GM20000 (cell line): ENCODE measurements around the gene ZAP70.
"Not testable (repeated sequence)": the region's sequence is repeated elsewhere in the genome, so short reads cannot be mapped to it uniquely, and the experiment has no call there.

Source experiments
- DNase-seq: peaks from one replicate; pipeline ENCODE4 v3.0.0; 2012; ENCODE audit warnings: low spot score
- TF ChIP-seq, protein P1 (sequence below): IDR thresholded peaks from 2 replicates; pipeline ENCODE4 v1.5.1; 2012; ENCODE audit warnings: mild to moderate bottlenecking, control low read depth; ENCODE audit errors: extremely low read depth, missing control alignments

Gene ZAP70

DNA sequence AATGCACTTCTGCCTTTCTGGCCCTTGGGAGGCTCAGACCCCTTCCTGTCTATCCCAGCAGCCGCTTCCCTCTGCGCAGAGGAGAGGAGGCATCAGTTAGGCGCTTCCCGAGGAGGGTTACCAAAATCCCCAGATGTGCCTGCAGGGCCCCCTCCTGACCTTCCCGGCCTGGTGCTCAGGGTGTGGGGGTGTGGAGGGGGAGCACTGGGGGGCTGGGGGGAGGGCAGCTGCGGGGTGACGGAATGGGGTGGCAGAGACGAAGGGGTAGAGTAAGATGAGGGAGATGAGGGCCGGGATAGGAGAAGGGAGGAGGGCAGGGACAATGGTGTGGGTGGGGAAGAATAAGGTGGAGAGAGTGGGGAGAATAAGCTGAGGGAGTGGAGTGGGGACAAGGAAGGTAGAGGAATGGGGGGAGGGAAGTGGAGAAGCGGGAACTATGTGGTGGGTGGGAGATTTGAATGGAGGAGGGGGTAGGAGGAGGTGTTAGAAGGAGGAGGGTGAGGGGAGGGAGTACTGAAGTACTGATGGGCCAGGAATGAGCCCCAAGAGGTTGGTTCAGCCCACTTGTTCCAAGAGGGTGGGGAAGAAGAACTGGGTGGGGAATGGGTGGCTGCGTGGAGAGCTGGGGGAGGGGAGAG, 6.5 kb upstream of the ZAP70 start:
- DNase-seq = no peak
- TF ChIP-seq, protein P1, sequence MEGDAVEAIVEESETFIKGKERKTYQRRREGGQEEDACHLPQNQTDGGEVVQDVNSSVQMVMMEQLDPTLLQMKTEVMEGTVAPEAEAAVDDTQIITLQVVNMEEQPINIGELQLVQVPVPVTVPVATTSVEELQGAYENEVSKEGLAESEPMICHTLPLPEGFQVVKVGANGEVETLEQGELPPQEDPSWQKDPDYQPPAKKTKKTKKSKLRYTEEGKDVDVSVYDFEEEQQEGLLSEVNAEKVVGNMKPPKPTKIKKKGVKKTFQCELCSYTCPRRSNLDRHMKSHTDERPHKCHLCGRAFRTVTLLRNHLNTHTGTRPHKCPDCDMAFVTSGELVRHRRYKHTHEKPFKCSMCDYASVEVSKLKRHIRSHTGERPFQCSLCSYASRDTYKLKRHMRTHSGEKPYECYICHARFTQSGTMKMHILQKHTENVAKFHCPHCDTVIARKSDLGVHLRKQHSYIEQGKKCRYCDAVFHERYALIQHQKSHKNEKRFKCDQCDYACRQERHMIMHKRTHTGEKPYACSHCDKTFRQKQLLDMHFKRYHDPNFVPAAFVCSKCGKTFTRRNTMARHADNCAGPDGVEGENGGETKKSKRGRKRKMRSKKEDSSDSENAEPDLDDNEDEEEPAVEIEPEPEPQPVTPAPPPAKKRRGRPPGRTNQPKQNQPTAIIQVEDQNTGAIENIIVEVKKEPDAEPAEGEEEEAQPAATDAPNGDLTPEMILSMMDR = no peak

DNA sequence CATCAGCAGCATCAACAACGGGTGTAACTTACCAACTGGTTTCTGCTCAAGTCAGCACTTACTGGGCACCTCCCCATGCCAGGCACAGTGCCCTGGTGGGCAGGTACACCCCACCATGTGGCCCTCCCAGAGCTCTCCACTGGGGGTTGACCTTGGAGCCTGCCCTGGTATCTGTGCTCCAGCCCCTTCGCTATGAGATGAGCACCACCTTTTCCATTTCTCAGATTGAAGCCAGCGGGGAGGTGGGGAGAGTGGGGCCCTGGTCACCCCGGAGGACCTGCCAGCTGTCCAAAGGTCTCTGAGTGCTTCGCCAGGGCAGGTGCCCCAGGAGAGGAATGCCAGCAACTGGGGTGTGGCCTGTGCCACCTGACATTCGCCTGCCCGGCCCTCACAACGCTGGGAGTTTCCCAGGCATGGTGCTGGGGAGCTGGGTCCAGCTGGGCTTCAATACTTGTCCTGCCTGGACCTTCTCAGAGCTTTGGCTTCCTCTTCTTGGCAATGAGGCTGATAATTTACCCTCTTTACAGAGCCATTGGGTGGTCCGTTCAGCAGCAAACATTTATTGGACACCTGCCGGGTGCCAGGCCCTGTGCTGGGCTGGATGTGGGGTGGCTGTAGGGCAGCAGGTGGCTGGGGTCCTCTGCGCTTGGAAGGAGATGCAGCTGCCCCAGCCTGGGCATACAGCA, 5.9 kb upstream of the ZAP70 start:
- no peak for DNase-seq
- TF ChIP-seq, protein P1 = no peak

DNA sequence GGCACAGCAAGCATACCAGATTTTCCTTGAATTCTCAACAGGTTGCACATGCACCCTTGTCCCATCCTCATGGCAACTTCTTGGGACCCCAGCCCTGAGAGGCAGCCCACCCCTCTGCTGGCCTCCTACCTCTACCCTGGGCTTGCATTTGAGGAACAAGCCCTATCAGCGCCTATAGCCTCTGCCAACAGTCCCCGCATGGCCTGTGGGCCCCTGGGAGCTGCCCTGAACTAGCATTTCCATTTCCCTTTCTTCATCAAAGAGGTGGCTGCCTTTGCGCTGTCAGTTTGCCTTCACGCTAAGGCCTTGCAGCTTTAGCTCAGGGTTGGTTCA, 5.4 kb upstream of the ZAP70 start:
- no peak for DNase-seq
- TF ChIP-seq, protein P1 = no peak

DNA sequence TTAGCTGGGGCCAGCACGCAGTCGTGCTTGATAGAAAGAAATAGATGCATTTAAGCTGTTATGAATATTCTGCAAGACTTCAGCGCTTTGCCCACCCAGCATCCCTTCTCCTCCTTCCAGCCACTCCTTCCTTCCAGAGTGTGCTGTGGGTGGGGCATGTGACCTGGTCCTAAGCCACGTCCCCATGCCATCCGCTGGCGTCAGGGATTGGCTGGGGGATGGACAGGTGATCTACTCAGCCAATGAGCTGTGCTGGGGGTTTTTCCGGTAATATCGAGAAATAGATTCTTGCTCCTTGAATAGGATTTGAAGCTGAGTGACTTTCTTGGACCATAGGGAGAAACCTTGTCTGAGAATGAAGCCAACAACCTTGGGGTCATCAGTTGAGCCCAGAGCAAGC, 4.8 kb upstream of the ZAP70 start:
- no peak for DNase-seq
- TF ChIP-seq, protein P1 = no peak

DNA sequence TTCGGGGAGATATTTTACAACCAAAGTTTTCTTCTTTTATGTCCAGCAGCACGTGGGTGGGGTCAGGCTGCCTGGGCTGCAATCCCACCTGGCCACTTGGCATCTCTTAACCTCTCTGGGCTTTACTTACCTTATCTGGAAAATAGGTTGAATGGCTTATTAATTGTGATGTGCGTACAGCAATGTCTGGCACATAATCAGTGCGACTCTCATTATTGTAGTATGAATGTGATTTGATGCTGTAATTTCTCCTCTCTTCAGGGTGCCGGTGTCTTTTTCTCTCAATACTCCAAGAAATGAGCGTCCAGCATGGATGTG, 2.0 kb upstream of the ZAP70 start:
- DNase-seq = no peak
- TF ChIP-seq, protein P1 = no peak

DNA sequence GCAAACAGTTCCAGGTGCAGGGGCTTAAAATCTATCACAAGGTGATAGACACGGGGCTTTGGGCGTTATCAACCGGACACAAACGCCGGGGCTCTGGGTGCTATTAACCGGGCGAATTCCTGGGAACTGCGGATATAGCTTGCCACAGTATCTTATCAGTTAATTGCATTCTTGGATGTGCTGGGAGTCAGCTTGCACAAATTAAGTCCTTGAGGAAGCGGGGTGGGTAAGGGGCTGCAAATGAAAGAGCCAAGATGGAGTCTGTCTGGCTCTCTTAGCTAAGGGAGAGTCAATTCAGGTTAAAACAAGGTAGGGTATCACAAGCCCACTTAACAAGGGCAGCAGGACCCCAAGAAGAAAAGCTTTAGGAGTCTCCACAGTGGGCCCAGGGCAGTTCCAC, 1.2 kb upstream of the ZAP70 start:
- DNase-seq = not testable (repeated sequence)

DNA sequence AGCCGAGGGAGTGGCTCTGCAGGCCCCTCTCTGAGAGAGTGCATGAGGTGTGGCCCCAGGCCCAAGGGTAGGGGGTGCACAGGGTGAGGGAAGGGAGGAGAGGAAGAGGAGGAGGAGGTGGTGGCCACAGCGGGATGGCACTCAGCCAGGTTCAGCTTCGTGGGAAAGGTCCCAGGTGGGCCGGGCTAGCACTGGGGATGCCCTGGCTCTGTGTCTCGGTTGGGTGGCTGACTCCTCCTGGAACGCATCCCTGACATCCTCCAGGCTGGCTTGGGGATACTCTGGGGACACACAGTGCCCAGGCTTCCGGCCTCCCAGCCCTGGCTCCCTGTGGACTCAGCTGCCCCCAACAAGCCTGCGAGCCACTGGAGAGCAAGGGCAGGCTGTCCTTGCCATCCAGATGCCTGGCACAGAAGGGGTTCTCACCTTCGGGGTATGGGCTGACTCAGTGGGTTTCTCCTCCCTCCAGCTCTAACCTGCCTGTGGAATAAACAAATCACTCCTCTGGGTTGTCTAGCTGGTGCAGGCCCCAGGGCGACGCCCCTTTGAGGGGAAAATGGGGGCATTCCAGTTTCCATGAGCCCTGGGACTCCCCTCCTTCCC, 582 bp upstream of the ZAP70 start:
- TF ChIP-seq, protein P1 = no peak

More for the DNA sequence above, 582 bp upstream of the ZAP70 start:
- DNase-seq = peak; percentile 6
